NOMO-1 (cell line): ENCODE data around the gene C3orf49.
A peak's percentile ranks its signal among the peaks of the same experiment; 100 is the strongest.

Experiments used
- DNase-seq, 2 experiments: peaks; one replicate each; lab custom pipeline; 2025; ENCODE audit not compliant: unreplicated experiment in 2 of 2; lab: John Stamatoyannopoulos, UW

C3orf49 gene

DNA sequence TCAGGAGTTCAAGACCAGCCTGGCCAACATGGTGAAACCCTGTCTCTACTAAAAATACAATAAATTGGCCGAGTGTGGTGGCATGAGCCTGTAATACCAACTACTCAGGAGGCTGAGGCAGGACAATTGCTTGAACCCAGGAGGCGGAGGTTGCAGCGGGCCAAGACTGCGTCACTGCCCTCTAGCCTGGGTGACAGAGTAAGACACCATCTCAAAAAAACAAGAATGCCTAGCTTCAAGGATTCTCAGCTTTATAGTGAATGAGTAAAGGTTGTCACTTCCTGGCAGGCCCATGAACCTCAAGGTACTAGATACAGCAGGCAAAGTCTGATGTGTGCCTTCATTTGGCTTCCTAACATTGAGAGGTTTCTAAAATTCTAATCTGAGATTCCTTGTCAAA, 30.1 kb downstream of the C3orf49 start:
- DNase-seq, result no peak

DNA sequence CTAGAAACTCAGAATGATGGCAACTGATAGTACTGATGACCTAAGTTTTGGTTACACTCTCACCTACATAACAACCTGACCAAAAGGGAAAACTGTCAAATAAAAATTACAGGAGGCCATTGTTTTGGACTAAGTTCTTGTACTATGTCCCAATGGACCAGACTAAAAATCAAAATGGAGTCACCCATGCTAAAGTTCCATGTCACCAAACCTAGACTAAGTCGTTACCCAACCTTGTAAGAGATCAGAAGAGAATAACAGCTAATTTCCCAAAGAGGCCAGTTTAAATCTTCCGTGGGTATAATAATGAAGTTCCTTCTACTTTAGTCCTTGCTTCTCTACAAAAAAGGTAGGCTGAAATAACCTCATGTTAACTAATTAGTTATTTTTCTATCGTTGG, 32.2 kb downstream of the C3orf49 start:
- no peak for DNase-seq

DNA sequence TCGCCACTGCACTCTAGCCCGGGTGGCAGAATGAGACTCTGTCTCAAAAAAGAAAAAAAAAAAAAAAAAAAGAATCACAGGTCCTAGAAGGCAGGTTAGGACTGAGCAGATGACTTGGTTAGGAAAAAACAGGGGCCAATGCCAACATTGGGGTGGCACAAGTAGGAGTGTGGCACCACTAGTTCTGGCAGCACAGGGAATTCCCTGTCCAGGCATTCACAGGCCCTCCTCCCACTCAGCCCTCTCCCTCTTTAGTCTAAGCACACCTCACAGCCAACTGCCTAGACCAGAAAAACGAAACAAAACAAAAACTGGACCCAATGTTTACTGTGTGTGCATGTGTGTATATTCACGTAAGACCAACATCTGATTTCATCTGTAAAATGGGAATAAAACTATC, 34.0 kb downstream of the C3orf49 start:
- DNase-seq, result no peak

DNA sequence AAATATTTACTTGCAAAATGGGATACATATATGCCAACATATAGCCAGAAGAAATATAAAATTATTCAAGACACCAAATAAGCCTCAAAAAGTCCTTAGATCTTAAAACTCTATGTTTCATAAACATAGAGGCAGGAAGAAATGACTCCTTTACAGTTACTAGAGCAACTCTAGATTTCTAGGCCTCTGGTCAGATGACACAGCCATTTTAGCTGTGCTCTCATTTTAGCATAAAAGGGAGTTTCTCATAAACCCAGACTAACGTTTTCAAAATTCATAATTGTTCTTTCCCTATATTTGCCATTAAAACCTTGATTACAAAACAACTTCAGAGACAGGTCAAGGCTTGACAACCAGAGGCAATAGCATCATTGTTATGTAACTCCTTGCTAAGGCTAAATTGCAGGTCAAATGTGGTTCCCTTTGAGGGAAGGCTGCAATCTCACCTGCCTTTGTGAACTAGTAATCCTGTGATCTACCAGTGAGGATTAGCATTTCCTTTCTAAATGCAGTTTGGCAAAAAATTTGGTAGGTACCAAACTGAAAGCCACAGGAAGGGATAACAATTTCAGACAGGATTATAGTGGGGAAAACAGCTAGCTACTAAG, 36.3 kb downstream of the C3orf49 start:
- peak; percentile 50 to 57 for DNase-seq

DNA sequence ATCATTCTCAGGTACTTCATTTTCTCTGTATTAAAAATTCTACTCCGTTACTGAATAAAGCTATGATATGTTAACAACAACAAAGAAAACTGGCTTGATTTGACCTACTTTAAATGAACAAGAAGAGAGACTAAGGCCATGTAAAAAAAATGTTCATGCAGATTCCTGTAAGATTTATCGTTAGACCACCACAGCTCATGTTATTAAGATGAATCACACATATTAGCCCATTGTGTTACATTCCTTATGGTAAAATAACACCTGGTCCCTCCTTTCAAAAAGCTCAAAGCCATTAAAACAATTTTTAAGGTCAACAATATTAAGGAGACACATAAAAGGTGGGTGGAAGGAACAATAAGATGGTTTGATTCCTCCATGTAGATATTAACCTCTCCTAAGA, 38.2 kb downstream of the C3orf49 start:
- DNase-seq, result no peak

DNA sequence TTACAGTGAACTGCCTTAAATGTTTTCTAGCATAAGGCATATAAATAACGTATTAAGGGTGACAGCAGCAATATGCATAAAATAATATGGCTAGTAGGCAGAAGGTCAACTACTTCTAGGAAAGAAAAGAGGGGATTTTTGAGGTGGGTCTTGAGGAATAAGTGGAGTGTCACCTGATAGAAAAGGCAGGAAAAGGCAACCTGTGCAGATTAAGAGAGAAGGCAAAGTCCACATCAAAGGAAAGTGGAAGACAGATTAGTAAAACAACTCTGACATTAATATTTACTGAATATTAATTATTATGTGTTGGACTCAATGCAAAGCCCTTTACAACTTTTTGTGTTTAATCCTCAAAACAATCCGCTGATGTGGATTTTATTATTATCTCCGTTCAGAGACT, 41.7 kb downstream of the C3orf49 start:
- DNase-seq, result no peak

DNA sequence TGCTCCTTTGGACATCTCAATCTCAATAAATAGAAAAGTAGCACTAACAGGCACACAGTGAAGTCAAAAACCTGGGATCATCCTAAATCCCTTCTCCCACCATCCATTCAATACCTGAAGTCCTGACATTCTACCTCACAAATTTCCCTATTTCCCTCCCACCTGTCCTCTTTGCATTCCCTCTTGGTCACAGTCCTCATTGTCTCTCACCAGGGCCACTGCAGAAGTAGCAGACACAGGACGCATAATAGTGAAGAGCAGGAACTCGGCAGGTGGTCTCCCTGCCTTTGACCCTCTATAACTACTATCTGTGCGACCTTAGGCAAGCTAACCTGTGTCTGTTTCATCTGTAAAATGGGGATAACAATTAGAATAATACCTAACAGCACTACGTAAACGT, 42.2 kb downstream of the C3orf49 start:
- no peak for DNase-seq

DNA sequence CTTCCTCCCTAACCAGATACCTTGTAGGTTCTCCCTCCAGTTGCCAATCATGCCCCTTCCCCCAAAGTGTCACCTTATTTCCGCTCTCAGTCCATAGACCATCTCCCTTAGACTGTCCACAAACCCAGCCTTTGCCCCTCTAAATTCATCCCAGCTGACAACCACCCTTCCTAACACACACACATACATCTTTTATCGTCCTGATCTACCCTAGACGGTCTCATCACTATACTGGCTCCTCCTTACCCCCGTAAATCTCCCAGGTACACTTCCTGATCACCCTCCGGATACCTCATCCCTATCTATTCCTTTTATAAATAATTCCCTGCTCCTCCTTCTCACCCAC, 43.7 kb downstream of the C3orf49 start:
- DNase-seq, result no peak

DNA sequence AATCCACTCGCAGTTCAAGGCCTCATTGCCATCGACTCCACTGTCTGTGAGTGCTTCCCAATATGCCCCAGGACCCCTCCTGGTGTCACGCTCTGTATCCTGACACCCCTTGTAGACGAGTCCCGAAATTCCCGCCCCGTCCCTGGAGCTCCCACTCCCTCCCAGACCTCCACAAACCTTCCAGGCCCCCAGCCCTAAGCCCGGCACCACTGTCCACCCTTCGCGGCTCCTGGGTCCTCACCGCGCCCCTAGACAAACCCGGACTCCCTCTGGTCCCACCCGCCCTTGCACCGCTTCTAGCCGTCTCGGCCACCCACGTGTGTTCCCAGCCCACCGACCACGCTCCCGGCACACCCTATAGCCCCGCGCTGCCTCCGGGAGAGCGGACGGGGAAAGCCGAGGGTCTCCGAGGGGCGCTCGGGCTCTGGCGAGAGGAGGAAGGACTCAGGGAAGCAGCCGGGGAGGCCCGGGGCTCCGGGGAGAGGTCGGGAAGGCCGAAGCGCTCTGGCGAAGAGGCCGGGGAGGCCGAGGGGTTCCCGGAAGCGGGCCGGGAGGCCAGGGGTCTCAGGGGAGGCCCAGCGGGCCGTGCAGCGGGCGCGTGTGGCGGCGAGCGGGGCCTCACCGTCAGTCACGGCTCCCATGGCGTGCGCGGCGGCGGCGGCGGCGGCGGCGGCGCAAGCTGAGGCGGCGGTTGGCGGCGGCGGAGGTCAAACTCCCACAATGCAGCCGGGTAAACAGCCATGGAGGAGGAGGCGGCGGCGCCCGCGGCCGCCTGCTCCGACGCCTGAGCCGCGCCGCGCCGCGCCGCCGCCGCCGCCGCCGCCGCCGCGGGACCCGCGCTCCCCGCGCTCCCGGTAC, 44.3 kb downstream of the C3orf49 start, which contains the start of the genes ATXN7 and THOC7:
Gene ATXN7, plus strand, starts transcription at position 718 of the 858 bp plus-strand sequence. CDS start 48,732 bp downstream, outside the sequence.
Gene THOC7, minus strand, starts transcription at position 656 of the 858 bp plus-strand sequence. Its CDS starts 15 bp downstream, at position 641.
- DNase-seq, result peak; percentile 4 to 37

DNA sequence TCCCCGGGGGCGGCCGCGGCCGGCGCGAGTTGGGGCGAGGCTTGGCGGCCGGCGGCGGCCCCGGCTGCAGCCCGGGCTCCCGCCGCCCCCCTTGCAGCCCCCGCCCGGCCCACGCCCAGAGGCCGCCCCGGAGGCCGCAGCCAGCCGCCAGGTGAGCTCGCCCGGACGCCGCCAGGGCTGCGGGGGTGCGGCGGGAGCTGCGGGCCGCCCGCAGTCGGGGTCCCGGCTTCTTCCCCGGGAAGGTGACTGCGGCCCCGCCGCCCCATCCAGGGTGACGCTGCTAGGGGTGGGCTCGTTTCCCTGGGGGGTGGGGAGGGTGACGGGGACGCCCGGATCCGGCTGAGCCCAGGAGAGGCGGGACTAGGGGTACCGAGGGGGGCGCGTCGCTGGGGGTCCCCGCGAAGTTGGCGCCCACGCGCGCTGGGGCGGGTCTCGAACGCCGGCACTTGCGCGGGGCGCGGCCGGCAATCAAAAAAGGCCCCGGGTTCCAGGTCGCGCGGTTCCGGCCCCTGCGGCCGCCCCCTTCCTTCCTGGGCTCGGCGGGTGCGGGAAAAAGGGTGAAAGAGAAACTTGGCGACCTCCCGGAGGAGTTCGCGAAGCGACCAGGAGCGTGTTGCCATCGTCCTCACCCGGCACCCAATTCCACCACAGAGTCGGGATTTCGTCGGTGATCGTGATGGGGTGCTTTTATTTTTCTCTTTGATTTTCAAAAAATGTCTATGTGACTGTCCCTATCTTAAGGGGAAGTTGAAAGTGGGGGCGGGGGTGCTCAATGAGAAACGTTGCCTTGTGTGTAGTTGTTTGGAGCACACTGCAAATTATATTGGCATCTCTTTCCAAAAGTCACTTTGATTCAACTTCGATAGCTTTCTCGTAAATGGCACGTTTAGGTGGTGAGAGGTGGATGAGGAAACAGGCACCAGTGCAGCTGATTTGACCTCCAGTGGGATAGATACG, 45.2 kb downstream of the C3orf49 start:
- DNase-seq, result peak; percentile 11 to 15

DNA sequence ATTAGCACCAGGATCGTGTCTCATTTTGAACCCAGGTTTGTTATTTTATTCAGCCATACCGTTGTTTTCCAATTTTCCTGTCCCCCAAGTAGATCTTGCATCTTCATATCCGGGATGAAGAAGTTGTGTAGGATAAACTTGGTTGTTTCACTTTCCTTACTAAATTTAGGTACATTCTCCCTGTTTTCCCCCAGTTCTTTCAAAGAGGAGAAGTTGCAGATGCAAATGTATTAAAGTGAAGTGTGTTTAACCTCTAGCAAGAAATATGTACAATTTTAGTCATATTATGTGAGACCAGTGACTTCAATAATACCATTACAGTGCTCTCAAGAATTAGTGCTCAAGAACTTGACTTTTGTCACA, 45.8 kb downstream of the C3orf49 start:
- DNase-seq, result no peak

DNA sequence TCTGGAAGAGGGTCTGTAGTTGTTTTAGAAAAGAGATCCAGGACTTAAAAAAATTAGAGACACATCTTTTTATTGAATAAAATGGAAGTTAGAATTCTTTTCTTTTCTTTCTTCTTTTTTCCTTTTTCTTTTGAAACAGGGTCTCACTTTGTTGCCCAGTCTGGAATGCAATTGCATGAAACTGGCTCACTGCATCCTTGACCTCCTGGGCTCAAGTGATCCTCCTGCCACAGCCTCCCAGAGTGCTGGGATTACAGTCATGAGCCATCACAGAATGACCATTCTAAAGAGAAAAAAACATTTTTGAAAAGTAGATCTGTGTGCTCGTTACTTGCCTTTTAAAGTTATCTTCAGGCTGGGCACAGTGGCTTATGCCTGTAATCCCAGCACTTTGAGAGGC, 48.1 kb downstream of the C3orf49 start:
- no peak for DNase-seq

DNA sequence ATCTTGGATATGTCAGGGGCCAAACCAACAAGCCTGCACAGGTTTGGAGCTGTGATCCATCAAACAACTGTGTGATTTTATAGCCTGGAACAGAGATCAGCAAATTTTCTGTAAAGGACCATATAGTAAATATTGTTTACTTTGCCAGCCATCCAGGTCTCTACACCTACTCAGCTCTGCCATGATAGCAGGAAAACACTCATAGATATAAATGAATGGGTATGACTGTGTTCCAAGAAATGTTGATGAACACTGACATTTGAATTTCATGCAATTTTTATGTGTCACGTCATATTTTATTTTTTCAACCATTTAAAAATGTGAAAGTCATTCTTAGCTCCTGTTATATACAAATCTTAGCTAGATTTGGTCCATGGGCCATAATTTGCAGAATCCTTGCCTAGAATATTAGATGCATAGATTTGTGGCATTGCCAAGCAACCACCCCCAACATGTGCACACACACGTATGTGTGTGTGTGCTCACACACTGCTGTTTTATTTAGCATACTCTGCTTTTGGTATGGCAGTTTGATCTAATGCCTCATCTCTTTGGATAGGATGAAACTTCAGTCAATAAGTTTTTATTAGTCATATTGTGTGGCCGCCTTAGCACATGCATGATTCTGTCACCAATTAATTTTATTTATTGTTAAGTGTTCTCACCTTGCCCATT, 51.0 kb downstream of the C3orf49 start:
- DNase-seq, result no peak

DNA sequence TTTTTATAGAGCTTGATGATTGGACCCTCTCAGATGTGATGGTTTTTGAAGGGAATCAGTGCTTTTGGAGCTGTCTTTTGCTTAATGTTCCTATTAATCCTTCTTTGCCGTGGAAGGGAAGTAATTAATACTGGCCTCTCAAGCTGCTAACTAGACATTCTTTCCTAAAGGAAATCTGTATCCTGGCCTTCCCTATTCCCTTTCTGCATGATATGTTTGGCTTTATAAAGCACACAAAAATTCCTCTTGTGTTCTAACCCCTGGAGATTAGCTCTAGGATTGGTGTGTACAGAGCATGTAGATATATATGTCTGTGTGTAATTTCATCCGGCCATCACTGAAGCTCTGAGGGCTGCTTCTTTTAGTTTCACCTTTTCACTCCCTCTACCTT, 51.5 kb downstream of the C3orf49 start:
- no peak for DNase-seq

DNA sequence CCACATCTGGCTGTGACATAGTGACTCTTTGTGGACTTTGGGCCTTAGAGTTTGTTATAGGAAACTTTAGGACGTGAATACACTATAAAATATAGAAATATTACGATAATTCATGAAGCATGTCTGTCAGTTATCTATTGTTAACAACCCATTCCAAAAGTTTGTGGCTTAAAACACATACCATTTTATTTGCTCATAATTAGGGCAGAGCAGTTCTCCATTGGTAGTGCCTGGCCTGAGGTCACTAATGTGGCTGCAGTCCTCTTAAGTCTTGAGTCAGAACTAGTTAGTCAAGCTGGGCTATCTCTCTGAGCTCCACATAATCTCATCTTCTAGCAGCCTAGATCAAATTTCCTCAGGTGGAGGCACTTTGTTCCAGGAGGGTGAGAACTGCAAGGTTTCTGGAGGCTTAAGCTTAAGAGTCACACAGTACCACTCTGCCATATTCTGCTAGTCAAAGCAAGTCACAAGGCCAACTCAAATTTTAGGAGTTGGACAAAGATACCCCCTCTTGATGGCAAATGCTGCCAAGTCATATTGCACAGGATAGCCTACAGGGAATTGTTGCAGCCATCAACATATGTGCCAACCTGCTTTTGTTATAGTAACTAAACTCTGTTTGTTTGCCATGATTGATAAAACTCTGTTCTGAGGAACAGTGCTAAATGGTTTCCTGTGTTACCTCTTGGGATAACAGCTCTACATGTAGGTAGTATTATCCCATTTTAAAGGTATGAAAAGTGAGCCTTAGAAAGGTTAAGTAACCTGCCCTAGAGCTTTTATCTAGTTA, 53.2 kb downstream of the C3orf49 start:
- no peak for DNase-seq

DNA sequence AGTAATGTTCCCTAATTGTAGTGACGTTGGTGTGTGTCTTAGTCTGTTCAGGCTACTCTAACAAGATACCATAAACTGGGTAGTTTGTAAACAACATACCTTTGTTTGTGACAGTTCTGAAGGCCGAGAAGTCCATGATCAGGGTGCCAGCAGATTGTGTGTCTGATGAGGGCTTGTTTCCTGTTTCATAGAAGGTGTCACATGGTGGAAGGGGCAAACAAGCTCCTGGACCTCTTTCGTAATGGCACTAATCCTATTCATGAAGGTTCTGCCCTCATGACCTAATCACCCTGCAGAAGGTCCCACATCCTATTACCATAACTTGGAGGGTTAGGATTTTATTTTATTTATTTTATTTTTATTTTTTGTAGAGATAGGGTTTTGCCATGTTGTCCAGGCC, 55.7 kb downstream of the C3orf49 start:
- DNase-seq, result peak in 1 of 2 experiments; percentile 49

DNA sequence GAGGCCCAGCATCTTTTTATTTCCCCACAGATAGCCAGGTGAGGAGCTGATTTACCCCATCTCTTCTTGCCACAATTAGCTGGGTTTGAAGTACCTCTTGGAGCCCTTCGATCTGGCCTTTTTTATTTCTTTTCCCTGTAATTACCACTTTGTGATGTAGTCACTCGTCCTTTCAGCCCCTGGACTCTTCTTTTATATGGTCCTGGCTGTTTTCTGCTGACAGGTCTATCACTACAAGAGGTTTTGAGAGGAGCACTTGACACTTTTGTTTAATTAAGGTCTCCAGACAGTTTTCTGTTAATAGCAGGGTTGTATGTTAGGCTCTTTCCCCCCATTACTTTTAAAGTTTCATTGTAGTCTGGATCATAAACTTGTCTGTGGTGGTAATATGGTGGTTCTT, 56.4 kb downstream of the C3orf49 start:
- DNase-seq, result no peak

DNA sequence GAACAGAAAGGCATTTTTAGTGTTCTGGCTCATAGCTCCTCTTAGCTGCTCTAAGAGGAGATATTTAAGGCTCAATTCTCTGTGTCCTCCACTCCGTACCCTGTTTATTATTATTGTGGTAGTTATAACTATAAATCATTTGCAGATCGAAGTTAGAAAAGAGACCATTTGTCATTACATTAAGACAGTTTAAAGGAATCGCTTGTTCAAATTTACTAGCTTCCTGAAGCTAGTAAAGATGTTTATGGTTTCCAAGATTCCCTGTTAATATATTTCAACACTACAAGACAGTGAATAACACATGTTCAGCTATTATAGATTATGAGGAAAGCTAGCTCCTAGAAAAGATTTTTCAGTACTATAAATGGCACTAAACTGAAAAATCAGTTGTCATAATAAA, 57.2 kb downstream of the C3orf49 start:
- DNase-seq, result no peak

DNA sequence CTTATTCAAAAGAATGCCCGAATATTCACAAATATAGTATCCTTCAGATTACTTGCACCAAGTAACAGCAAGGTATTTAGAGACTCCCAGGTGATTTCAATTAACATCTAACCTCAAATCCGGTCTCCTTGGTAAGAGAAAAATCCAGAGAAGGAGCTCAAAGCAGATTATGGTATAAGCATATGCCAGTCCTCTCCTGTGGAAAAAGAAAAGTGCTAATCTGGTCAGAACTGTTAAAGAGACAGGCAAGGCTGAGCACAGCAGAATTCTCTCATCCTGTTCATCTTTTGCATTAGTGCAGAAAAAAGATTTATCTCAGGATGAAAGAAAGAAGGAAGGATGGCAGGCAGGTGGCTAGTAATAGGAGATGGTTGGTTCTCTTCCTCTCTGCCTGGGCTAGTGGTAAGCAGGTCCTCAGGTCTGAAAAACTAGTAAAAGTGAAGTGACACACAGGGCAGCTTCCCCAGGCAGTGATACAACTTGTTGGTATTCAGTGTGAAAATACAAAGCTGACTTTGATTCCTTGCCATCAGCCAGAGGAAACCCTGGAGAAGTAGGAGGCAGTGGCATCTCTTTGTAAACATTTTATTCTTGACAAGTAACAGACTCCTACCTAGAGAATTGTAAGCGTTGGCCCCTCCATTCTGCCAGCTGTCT, 58.8 kb downstream of the C3orf49 start:
- DNase-seq, result no peak
